Measurements from ENCODE around the gene CUX1.

Gene CUX1

DNA sequence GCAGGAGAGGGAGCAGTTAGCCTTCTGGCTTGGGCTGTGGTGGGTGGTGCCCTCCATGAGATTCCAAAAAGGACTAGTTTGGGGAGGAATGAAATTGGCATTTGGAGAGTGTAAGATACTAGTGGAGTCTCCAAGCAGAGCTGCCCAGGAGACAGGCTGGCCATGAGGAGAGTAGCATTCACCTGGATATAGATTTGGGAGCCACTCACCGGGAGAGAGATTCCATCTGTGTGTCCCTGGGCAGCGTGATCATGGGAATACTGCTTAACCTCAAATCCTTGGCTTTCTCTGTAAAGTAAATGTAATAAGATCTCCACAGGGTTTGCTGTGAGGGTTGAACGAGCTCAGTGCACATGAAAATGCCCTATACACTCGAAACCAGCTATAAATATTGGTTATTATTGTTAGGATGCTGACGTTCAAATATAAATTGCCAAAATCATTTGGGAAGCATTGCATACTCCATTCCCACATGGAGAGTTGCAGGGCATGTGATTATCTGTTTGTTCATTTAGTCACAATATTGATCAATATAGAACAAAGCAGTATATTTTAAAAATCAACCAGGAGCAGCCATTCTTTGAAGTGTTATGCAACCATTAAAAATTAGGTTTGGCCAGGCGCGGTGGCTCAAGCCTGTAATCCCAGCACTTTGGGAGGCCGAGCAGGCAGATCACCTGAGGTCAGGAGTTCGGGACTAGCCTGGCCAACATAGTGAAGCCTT, 143.7 kb downstream of the CUX1 start:
- DNase-seq, result no peak

DNA sequence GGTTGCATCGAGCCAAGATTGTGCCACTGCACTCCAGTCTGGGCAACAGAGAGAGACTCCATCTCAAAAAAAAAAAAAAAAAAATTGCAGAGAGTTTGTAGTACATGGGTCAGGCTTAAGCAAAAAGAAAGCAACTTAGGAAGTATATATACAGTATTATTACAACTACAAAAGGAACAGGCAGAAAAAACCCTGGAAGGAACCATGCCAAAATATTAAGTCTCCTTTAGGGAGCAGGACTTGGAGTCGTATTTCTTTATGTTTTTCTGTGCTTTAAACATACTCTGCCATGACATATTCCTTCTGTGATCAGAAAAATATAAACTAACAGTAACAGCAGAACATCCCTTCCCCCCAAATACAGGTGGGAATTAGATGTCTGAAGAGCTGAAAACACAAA, 144.4 kb downstream of the CUX1 start:
- no peak for DNase-seq

DNA sequence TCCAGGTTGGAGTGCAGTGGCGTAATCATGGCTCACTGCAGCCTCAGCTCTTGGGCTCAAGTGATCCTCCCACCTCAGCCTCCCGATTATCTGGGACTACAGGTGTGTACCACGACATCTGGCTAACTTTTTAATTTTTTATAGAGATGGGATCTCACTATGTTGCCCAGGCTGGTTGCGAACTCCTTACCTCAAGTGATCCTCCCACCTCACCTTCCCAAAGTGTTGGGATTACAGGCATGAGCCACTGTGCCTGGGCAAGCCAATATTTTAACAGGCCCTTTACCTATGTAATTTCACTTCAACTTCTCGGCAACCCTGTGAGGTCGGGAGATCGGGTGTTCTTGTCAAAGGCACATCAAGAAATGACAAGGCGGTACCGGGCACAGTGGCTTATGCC, 146.3 kb downstream of the CUX1 start:
- DNase-seq, result no peak

DNA sequence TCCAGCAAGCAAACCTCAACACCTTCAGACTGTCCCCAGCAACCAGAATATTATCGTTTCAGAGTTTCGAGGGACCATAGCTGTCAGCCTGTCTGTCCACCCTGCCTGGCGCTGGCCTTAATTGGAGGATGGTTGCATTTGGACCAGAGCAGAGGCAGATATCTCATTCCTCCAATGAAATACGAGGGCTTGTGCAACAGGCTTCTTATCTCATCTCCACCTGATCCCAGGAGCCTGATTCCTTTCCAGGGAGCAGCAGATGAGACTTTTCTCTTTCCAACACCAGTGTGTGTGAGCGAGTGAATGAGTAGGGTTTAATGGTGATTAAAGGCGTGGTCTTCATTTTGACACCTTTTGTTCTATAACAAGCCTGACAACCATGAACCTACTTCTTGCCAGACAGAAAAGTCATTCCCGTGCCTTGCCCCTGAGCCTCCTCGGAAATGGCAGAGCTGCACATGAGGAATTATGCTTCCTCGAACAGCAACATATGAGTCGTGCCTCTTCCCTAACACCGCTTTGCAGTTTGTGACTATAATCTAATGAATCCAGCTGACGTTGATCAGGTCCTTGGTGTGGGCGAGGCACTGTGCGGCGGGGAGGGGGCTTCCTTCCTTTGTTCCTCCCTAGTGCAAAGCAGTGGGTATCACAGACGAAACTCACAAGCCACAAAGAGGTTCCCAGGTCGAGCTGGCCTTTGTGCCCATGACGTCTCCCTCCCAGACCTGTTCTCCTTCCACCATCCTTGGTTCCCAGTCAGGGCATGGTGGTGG, 147.4 kb downstream of the CUX1 start:
- DNase-seq, result no peak

DNA sequence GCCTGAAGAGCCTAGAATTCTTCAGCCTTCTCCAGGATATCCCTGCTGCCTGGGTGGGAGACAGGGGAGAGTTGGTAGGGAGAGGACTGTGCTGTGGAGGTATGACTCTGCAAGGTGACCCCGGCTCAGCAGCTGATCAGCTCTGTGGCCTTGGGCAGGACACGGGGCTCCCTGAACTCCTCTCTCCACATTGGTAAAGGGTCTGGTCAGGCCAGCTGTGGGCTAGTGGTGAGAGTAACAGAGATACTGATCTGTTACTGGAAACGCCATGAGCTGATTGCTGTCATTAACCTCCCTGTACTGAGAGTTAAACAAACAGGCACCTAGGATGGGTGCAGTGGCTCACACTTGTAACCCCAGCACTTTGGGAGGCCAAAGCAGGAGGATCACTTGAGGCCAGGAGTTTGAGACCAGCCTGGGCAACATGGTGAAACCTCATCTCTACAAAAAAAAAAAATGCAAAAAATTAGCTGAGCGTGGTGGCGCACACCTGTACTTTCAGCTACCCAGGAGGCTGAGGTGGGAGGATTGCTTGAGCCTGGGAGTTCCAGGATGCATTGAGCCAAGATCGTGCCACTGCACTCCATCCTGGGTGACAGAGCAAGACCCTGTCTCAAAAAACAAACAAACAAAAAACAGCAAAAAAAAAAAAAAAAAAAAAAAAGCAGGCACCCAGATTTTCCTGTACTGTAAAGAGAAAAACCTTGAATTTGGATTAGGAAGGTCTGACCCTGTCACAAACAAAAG, 151.5 kb downstream of the CUX1 start:
- no peak for DNase-seq

DNA sequence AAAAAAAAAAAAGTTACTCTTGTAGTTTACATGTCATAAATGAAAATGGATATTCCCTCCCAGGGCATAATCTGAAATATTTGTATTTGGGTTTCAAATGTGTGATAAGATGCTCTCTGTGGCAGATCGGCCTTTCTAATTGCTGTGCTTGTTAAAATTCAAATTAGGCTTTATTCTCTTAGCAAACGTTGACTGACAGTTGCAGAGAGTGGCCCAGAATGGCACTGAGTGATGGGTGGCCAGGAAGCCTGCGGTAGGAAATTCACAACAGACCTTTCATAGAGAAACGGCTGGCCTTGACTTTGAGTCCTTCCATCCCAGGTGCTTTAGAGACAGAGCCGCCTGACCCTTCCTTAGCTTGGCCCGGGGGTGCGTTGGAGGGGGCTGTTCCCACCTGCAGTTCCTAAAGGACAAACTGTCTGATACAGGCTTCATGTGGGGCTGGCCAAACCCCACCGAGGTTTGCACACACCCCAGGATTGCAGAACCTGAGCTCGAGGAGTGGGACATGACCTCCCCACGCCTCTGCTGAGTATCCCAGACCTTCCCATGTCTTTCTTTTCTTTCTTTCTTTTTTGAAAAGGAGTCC, 152.7 kb downstream of the CUX1 start:
- DNase-seq, result no peak

DNA sequence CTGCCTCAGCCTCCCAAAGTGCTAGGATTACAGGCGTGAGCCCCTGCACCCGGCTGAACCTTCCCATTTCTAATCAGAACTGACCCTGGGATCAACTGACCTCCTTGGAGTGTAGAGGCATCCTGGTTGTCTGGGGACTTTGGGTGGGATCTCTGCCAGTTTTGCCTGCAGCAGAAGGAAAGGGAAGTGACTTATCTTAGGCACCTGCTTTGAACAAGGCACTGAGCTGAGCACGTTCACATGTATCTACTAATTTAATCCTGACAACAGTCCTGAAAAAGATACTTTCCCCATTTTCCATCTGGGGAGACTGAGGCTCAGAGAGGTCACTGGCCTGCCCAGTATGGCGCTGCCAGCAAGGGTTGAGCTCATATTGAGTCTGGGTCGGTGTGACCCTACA, 153.4 kb downstream of the CUX1 start:
- DNase-seq, result no peak

DNA sequence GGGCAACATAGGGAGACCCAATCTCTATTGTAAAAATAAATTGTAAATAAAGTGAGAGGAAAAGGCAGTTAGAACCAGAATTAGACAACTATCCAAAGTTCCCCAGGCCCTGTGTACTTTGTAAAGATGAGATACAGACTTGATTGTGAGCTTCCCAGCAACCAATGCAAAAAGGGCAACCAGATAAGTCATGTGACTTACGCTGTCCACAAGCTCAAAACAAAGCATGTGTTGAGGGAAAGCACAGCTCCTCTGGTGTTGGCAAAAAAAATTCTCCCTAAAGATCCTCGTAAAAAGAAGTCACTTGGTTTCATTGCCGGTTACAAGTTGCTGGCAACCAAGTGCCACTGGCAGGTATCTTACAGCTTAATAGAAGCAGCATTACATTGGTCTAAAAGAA, 154.0 kb downstream of the CUX1 start:
- no peak for DNase-seq

DNA sequence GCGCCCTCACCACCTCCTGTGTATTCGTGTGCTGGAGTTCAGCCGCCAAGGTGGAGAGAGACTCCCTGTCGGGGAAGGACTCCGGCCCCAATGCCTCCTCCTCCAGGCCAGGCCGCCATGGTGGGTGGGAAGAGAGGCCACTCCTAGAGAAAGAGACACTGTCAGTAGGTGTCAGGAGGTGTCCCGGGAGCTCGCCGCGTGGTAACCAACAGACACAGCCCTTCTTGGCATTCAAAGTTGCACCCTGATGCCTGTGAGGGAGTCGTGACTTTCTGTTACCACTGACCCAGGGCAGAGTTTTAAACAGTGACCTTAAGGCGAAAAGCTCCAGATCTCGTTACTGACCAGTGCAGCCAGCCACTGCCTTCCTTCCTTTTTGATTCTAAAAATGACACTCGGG, 155.2 kb downstream of the CUX1 start:
- DNase-seq, result no peak

DNA sequence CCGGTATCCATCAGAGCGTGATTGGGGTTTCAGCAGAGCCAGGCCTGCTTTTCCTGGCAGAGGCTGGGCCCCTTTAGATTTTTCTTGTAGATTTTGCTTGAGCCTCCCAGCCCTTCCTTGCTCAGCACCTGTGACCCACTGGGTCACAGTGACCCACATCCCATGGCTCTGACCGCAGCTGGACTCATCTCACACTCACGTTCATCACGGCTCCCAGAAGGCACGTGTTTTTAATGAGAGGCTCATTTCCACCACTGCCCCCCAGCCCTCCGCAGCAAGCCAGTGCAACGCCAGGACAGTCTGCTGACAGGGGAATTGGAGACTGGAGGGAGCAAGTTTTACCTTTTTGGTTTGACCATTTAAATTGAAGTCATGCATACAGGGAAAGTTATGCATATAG, 155.7 kb downstream of the CUX1 start:
- no peak for DNase-seq

DNA sequence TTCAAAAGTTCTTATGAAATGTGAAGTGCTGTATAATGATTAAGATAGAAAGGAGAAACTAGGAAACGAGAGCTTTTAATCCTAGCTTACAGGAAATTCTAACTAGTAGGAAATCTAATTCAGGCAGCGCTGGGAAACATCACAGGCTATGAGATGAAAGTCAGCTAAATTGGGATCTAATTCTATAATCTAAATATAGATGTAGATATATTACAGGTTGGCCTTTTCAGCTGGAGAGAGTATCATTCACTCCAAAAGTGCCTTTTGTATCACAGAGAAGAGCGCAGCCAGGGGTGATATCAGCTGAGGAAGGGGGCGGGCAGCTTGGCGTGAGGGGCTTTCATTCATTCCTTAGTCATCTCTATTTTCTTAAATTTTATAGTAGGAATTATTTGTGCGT, 157.0 kb downstream of the CUX1 start:
- DNase-seq, result no peak

DNA sequence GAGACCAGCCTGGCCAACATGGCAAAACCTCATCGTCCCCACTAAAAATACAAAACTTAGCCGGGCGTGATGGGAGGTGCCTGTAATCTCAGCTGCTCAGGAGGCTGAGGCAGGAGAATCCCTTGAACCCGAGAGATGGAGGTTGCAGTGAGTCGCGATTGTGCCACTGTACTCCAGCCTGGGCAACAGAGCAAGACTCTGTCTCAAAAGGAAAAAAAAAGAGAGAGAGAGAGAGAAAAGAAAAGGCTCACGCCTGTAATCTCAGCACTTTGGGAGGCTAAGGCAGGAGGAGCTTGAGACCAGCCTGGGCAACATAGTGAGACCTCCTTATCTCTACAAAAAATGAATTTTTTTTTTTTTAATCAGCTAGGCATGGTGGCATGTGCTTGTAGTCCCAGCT, 157.6 kb downstream of the CUX1 start:
- DNase-seq, result no peak

DNA sequence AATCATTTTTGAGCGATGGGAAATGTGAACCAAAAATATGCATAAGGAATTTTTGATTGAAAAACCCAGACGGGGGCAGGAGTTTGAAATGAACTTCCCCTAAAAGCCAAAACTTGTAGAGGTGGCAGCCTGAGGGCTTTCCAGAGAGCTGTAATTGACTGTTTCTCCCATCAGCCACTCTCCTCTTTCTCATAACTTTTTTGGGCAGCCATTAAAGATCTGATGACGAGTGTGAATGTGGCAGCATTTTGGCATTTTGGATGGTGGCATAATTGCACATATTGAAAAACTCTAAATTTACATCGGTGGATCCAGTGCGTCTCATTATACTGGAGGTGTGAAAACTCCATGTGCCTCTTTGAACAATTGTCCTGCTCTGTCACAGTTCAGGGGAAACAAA, 159.0 kb downstream of the CUX1 start:
- DNase-seq, result no peak

DNA sequence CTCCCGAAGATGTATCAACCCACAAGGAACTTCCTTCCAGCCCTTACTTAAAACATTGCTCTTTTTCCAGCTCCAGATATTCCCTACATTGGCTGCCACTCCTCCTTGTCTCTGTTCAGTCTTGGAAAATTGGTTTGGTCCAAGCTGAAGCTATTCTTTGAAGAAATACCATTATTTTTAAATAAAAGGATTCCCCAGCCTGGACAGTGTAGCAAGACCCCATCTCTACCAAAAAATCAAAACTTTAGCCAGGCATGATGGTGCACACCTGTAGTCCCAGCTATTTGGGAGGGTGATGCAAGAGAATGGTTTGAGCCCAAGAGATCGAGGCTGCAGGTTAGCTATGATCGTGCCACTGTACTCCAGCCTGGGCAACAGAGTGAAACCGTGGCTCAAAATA, 159.8 kb downstream of the CUX1 start:
- DNase-seq, result no peak

DNA sequence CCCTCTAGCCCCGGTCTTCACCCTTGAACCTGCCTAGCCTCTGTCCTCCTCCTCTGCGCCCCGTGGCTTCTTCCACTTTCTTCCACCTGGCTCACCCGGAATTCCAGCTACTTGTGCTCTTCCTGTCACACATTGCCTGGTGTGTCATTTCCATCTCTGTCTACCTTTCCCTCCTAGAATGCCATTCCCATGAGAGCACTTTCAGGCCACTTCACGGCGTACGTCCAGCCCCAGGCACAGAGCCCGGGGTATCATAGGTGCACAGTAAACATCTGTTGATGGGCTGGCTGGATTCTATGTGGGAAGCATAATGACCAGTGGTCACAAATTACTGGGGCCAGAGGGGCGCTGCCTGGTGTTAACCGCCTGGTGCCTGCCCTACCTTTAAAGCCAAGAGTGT, 161.3 kb downstream of the CUX1 start:
- DNase-seq, result no peak

DNA sequence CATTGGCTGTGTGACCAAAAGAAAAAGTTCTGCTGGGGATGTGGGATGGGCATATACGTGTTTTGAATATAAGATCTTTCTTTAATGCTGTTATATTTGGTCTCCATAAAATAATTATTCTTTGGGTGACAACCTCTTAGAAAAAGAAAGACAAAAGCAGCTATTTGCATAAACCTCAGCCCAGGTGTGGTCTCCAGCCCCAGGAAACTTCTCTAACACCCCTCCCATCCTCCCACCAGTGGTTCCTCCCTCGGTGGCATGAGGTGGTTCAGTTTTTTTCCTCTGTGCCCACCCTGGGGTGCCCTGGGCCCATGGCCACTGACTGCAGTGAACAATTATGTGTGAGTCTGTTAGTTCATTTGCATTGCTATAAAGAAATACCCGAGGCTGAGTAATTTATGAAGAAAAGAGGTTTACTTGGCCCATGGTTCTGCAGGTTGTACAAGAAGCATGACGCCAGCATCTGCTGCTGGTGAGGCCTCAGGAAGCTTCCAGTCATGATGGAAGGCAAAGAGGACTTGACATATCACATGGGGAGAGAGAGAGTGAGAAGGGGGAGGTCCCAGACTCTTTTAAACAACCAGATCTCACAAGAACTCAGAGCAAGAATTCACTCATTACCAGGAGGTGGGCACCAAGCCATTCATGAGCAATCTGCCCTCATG, 165.9 kb downstream of the CUX1 start:
- no peak for DNase-seq

DNA sequence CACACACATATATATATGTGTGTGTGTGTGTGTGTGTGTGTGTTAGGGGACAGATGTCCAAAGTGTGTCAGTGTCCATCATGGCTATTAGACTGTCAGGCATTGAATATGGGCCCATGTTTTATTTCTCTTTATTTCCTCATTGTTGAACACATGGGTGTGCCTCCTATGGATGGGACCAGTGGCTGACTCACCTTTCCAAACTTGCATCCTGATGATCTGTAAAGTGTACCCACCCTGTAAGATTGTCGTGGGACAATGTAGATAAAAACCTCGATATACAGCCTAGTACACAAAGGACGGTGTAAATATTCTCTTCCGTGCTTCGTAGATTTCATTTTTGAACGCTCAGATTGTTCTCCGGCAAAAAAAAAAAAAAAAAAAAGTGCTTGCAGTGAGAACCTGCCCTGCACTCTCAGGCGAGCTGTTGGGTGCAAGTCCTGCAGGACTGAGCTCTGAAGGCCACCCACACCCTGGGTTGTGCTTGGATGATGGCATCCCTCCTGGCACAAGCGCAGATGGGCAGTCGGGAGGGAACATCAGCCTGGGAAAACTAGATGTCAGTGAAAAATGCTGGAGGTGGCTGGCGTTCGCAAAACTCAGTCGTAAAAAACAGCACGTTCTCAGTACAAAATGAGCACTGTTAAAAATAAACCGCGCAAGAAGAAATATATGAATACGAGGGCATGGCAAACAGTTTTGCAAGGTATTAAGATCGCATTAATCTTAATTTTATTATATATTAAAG, 166.9 kb downstream of the CUX1 start:
- no peak for DNase-seq

DNA sequence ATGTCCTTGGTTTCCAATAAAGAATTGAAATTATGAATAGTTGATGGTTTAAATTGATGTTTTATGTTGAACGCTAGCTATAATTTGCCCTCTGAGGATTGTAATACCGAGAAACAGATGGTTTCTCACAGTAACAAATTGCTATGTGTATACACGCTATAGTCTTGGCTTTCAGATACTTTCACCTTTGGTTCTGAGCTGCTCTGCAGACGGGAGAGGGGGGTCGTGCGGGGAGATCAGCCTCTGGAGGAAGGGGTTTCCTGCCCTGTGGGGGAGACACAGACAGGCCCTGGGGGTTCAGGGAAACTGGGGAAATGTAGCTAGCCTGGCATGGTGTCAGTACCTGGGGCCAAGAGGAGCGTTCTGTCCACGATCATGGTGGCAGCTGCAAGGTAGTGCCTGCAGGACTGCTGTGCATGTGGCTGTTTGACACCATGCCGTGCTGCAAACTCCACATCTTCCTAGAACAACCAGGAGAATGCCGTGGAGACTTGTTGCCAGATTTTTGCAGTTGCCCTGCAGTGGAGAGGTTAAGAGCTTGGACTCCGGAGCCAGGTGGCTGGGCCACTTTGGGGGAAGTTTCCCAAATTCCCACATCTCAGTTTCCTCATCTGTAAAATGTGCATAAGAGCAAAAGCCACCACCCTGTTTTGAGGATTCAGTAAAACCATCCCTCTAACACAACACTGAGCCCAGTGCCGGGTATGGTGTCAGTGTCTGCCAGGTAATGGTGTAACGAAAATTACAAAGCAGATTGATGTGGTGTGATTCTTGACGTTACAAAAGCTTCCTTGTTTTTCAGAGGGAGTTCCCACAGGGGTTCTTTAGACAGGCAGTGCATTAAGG, 167.9 kb downstream of the CUX1 start:
- no peak for DNase-seq

DNA sequence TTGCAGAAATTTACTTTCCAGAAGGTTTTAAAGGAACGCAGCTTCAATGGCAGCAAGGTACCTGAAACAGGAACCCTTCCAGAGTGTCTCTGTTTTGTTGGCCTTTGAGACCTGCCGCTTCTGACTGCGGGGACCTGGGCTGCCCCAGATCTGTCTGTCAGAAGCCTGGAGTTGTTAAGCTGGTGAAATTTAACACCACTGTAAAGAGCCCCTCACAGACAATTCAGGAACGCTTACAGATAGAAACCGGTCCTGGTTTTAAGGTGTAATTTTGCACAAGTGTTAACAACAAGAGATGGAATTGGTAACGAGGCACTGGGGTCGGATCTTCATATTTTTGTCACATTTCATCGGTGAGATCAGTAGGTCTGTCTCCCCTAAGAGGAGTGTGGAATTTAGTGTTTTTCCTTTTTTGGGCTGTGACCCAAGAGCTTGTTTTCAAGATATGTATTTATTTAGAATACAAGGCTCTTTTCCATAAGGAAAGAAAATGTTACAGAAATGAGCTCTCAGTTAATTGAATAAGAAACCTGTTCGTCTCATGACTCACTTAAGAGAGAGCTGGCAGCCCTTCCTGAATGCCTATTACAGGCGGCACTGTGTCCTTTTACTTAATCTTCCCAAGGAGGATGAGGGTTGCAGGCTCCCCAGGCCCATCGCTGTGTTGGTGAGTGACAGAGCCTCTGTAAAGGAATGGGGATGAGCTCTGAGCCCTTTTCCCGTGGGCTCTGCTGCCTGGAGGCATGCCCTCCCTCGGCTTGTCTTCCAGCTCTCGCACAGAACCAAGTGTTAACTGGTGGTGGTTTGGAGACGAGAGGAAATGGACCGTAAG, 168.7 kb downstream of the CUX1 start:
- no peak for DNase-seq

DNA sequence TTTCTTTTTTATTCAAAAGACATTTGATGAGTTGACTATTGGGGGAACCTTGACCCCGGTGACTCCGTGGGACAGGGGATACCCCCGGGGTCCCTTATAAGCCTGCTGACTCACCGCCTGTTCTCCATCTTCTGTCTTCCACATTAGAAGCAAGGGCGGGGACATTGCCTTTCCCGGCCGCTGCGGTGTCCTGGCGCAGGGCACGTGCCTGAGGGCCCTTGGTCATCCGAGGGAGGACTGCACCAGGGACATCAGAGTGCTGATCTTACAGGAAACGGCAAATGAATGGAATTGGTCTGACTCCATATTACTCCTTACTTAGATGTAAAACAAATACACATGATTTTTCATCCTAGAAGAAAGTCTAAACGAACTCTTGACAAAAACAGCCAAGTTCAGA, 170.1 kb downstream of the CUX1 start:
- no peak for DNase-seq

All from activated CD4-positive, alpha-beta T cell treated with anti-CD3 and anti-CD28 coated beads, Interleukin-10, Interleukin-2, amounts not matched to agents 100 ng/mL and 50 ng/mL, durations not matched to agents 16 hours and 8 hours (primary cell).